ENCODE measurements around the gene CDH11. TPM values are rescaled to one million over a fixed set of nuclear protein-coding genes. Genes with fewer than 3 reads are reported as not detected.

CDH11 gene
- polyA plus RNA-seq, 1 experiment = 276 TPM

GRCh38 chr16:64997121-64997520, 124.7 kb downstream of the CDH11 start:
- no peak for TF ChIP-seq CTCF (IDR thresholded peaks at IDR 0.05; ENCODE audit: low read depth, low read length)
- Histone ChIP-seq H3K27ac (ENCODE audit: low read depth, low read length) (no peak overlapping the region), H3K4me3 (ENCODE audit: low read depth, low read length) (no peak overlapping the region), H3K9me3 (ENCODE audit: control insufficient read depth, insufficient read depth, low read length) (no peaks in the 10 kb centered on the region), H3K27me3 (ENCODE audit: control insufficient read depth, insufficient read depth, low read length) (no peaks in the 10 kb centered on the region)
- CTCF ChIA-PET = no interaction called here
- POLR2A ChIA-PET = interaction anchor here (0.7 kb wide), 1 partner anchor 8 kb away, joined by 4 read pairs; no protein-coding TSS in a partner anchor
- DNase-seq (ENCODE audit: low read depth, low spot score) = no peak

DNA sequence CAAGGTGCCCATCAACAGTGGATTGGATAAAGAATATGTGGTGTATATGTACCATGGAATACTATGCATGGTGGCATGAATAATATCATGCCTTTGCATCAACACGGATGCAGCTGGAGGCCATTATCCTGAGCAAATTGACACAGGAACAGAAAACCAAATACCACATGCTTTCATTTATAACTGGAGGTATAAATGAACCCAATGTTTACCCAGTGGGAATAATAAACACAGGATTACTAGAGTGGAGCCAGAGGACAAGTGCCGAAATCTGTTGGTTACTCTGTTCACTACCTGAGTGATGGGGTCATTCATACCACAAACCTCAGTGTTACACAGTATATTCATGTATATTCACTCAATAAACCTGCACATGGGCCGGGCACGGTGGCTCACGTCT, 125.2 kb downstream of the CDH11 start:
- Histone ChIP-seq H3K27me3 (ENCODE audit: control insufficient read depth, insufficient read depth, low read length) (no peaks in the 10 kb centered on the region), H3K4me3 (ENCODE audit: low read depth, low read length) (no peak overlapping the region), H3K9me3 (ENCODE audit: control insufficient read depth, insufficient read depth, low read length) (no peaks in the 10 kb centered on the region), H3K27ac (ENCODE audit: low read depth, low read length) (no peak overlapping the region)
- CTCF ChIA-PET = no interaction called here
- POLR2A ChIA-PET = no interaction called here
- TF ChIP-seq CTCF (IDR thresholded peaks at IDR 0.05; ENCODE audit: low read depth, low read length) = no peak
- no peak for DNase-seq (ENCODE audit: low read depth, low spot score)

GRCh38 chr16:64993464-64993863, 128.4 kb downstream of the CDH11 start:
- ChIA-PET CTCF (no interaction called here), POLR2A (no interaction called here)
- H3K4me3 ChIP-seq (ENCODE audit: low read depth, low read length) = no peak overlapping the region
- no peak overlapping the region for H3K27ac ChIP-seq (ENCODE audit: low read depth, low read length)
- no peaks in the 10 kb centered on the region for H3K9me3 ChIP-seq (ENCODE audit: control insufficient read depth, insufficient read depth, low read length)
- DNase-seq (ENCODE audit: low read depth, low spot score) = no peak
- no peak for TF ChIP-seq CTCF (IDR thresholded peaks at IDR 0.05; ENCODE audit: low read depth, low read length)
- no peaks in the 10 kb centered on the region for H3K27me3 ChIP-seq (ENCODE audit: control insufficient read depth, insufficient read depth, low read length)

- ChIA-PET CTCF (no interaction called here), POLR2A (no interaction called here)
- TF ChIP-seq CTCF (IDR thresholded peaks at IDR 0.05; ENCODE audit: low read depth, low read length) = no peak
- Histone ChIP-seq H3K27ac (ENCODE audit: low read depth, low read length) (no peak overlapping the region), H3K27me3 (ENCODE audit: control insufficient read depth, insufficient read depth, low read length) (no peaks in the 10 kb centered on the region), H3K4me3 (ENCODE audit: low read depth, low read length) (no peak overlapping the region), H3K9me3 (ENCODE audit: control insufficient read depth, insufficient read depth, low read length) (no peaks in the 10 kb centered on the region)
- DNase-seq (ENCODE audit: low read depth, low spot score) = no peak
Measured at GRCh38 chr16:64991001-64991400, 130.9 kb downstream of the CDH11 start.

DNA sequence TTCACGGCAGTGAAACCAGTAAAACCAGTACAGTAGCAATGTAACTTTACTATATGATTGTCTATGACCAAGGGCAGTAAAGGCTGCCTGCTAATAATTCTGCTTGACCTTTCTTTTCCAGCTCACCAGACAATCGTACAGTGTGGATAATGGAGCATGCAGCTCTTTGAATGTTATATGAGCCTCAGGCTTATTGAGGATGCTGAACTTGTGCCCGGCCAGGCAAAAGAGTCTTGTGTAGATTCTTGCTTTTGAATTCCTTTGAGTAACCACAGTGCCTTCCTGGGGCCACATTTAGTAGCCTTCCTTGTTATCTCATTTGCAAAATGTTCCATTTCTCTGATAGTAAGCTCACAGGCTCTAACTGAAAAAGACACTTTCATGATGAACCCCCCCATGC, 131.8 kb downstream of the CDH11 start:
- TF ChIP-seq CTCF (IDR thresholded peaks at IDR 0.05; ENCODE audit: low read depth, low read length) = no peak
- Histone ChIP-seq H3K4me3 (ENCODE audit: low read depth, low read length) (no peak overlapping the region), H3K9me3 (ENCODE audit: control insufficient read depth, insufficient read depth, low read length) (no peaks in the 10 kb centered on the region), H3K27ac (ENCODE audit: low read depth, low read length) (no peak overlapping the region), H3K27me3 (ENCODE audit: control insufficient read depth, insufficient read depth, low read length) (no peaks in the 10 kb centered on the region)
- CTCF ChIA-PET = no interaction called here
- no peak for DNase-seq (ENCODE audit: low read depth, low spot score)
- POLR2A ChIA-PET = no interaction called here

Data from AG04450 (cell line).